Skeletal muscle satellite cell (primary cell): ENCODE results near the gene ANK3.

Source experiments
- H3K27me3 ChIP-seq: 2 replicates; pipeline ENCODE4 v1.7.0; 2013; ENCODE audit warnings: low read length; ENCODE audit not compliant: control insufficient read depth, insufficient read depth
- H3K36me3 ChIP-seq: 2 replicates; pipeline ENCODE4 v1.7.0; 2013; ENCODE audit warnings: mild to moderate bottlenecking, control low read depth, low read length; ENCODE audit not compliant: insufficient read depth
- H3K4me1 ChIP-seq: 2 replicates; pipeline ENCODE4 v1.7.0; 2013; ENCODE audit warnings: low read length; ENCODE audit not compliant: control insufficient read depth, insufficient read depth
- H3K4me2 ChIP-seq: 2 replicates; pipeline ENCODE4 v1.7.0; 2013; ENCODE audit warnings: mild to moderate bottlenecking, low read length
- H3K4me3 ChIP-seq: 2 replicates; pipeline ENCODE4 v1.7.0; 2013; ENCODE audit warnings: low read length
- H3K9ac ChIP-seq: 2 replicates; pipeline ENCODE4 v1.7.0; 2013; ENCODE audit warnings: mild to moderate bottlenecking, low read depth, low read length, moderate library complexity
- H3K9me3 ChIP-seq: replicated peaks from 2 replicates; pipeline ENCODE4 v1.7.0; 2013; ENCODE audit warnings: mild to moderate bottlenecking, control low read depth, low read length

Gene ANK3

GRCh38 chr10:60425392-60426110 is 35.9 kb upstream of the ANK3 start:
- Histone ChIP-seq H3K4me1 (peaks cover 77% of the 10 kb centered on the region), H3K27me3 (no peaks in the 10 kb centered on the region), H3K9me3 (no peaks in the 10 kb centered on the region), H3K36me3 (no peaks in the 10 kb centered on the region), H3K4me3 (no peak overlapping the region), H3K4me2 (no peak overlapping the region), H3K9ac (no peak overlapping the region)

GRCh38 chr10:60424971-60425370 is 35.3 kb upstream of the ANK3 start:
- Histone ChIP-seq H3K4me2 (no peak overlapping the region), H3K36me3 (no peaks in the 10 kb centered on the region), H3K27me3 (no peaks in the 10 kb centered on the region), H3K4me1 (peaks cover 71% of the 10 kb centered on the region), H3K4me3 (no peak overlapping the region), H3K9me3 (no peaks in the 10 kb centered on the region), H3K9ac (no peak overlapping the region)

GRCh38 chr10:60423920-60424319 is 34.2 kb upstream of the ANK3 start:
- Histone ChIP-seq H3K9ac (no peak overlapping the region), H3K4me1 (peaks cover 61% of the 10 kb centered on the region)

GRCh38 chr10:60422809-60423208 is 33.1 kb upstream of the ANK3 start:
- peaks cover 49% of the 10 kb centered on the region for H3K4me1 ChIP-seq
- no peak overlapping the region for H3K9ac ChIP-seq
- no peaks in the 10 kb centered on the region for H3K9me3 ChIP-seq
- no peak overlapping the region for H3K4me3 ChIP-seq
- H3K4me2 ChIP-seq = no peak overlapping the region
- no peaks in the 10 kb centered on the region for H3K27me3 ChIP-seq
- H3K36me3 ChIP-seq = no peaks in the 10 kb centered on the region

More at GRCh38 chr10:60423920-60424319, 34.2 kb upstream of the ANK3 start:
- H3K9me3 ChIP-seq = no peaks in the 10 kb centered on the region
- no peaks in the 10 kb centered on the region for H3K36me3 ChIP-seq
- no peak overlapping the region for H3K4me3 ChIP-seq
- no peak overlapping the region for H3K4me2 ChIP-seq
- H3K27me3 ChIP-seq = no peaks in the 10 kb centered on the region

- H3K4me3 ChIP-seq = no peak overlapping the region
- no peak overlapping the region for H3K4me2 ChIP-seq
- peaks cover 42% of the 10 kb centered on the region for H3K4me1 ChIP-seq
- H3K9ac ChIP-seq = no peak overlapping the region
- no peaks in the 10 kb centered on the region for H3K9me3 ChIP-seq
- no peaks in the 10 kb centered on the region for H3K27me3 ChIP-seq
- H3K36me3 ChIP-seq = no peaks in the 10 kb centered on the region
Observed at GRCh38 chr10:60420991-60421894, 31.6 kb upstream of the ANK3 start.

- Histone ChIP-seq H3K9ac (no peak overlapping the region), H3K4me2 (no peak overlapping the region), H3K27me3 (no peaks in the 10 kb centered on the region), H3K36me3 (no peaks in the 10 kb centered on the region), H3K9me3 (no peaks in the 10 kb centered on the region), H3K4me3 (no peak overlapping the region), H3K4me1 (peaks cover 36% of the 10 kb centered on the region)
Observed at GRCh38 chr10:60419249-60419648, 29.6 kb upstream of the ANK3 start.

- Histone ChIP-seq H3K4me2 (no peak overlapping the region), H3K4me1 (peaks cover 36% of the 10 kb centered on the region), H3K9ac (no peak overlapping the region), H3K27me3 (no peaks in the 10 kb centered on the region), H3K4me3 (no peak overlapping the region), H3K9me3 (no peaks in the 10 kb centered on the region), H3K36me3 (no peaks in the 10 kb centered on the region)
Observed at GRCh38 chr10:60417901-60418300, 28.2 kb upstream of the ANK3 start.

GRCh38 chr10:60417024-60417423 is 27.3 kb upstream of the ANK3 start:
- H3K36me3 ChIP-seq = no peaks in the 10 kb centered on the region
- H3K4me3 ChIP-seq = no peak overlapping the region
- H3K9ac ChIP-seq = no peak overlapping the region
- H3K9me3 ChIP-seq = no peaks in the 10 kb centered on the region
- no peak overlapping the region for H3K4me2 ChIP-seq
- no peaks in the 10 kb centered on the region for H3K27me3 ChIP-seq
- peaks cover 35% of the 10 kb centered on the region for H3K4me1 ChIP-seq

- H3K27me3 ChIP-seq = no peaks in the 10 kb centered on the region
- peaks cover 50% of the 10 kb centered on the region for H3K4me1 ChIP-seq
- H3K36me3 ChIP-seq = no peaks in the 10 kb centered on the region
- H3K9ac ChIP-seq = peak overlapping the region; percentile 52
- H3K4me2 ChIP-seq = peak overlapping the region; percentile 73
- H3K4me3 ChIP-seq = peak overlapping the region; percentile 43
- no peaks in the 10 kb centered on the region for H3K9me3 ChIP-seq
Observed at GRCh38 chr10:60414877-60415585, 25.4 kb upstream of the ANK3 start.

GRCh38 chr10:60414111-60414510 is 24.4 kb upstream of the ANK3 start:
- Histone ChIP-seq H3K9me3 (no peaks in the 10 kb centered on the region), H3K4me1 (peaks cover 50% of the 10 kb centered on the region), H3K36me3 (no peaks in the 10 kb centered on the region), H3K4me2 (peak overlapping the region; percentile 73), H3K27me3 (no peaks in the 10 kb centered on the region), H3K4me3 (no peak overlapping the region), H3K9ac (peak overlapping the region; percentile 25)

- H3K4me3 ChIP-seq = no peak overlapping the region
- no peak overlapping the region for H3K9ac ChIP-seq
- H3K4me2 ChIP-seq = no peak overlapping the region
- H3K27me3 ChIP-seq = no peaks in the 10 kb centered on the region
- H3K9me3 ChIP-seq = no peaks in the 10 kb centered on the region
- no peaks in the 10 kb centered on the region for H3K36me3 ChIP-seq
- peaks cover 50% of the 10 kb centered on the region for H3K4me1 ChIP-seq
Observed at GRCh38 chr10:60413306-60414012, 23.8 kb upstream of the ANK3 start.
